Adipose tissue (tissue), 3 donors: ENCODE results near the gene PTDSS2. TPM values are rescaled to one million over a fixed set of nuclear protein-coding genes. Genes with fewer than 3 reads are reported as not detected.
"Not testable (repeated sequence)": the region's sequence is repeated elsewhere in the genome, so short reads cannot be mapped to it uniquely, and the experiment has no call there.

Source experiments
- H3K27ac ChIP-seq: one replicate; pipeline ENCODE4 v1.5.1; 2013; ENCODE audit warnings: low read depth, low read length
- WGBS, 3 donors: extraction: QIAGEN DNeasy Blood & Tissue Kit; methylation state at CpG; one replicate each; pipeline ENCODE4 v1.1.7; 2013; 5-methylcytosine and 5-hydroxymethylcytosine counted together
- polyA plus RNA-seq, 3 donors: library from polyadenylated mRNA; stranded (reverse); fragments of 200-250 nt; gene quantifications; one replicate each; pipeline ENCODE4 v1.2.3, GENCODE V29; 2013
- donor health status: healthy with polysubstance abuse.
- donor health status: Bipolar disorder and iron deficiency.
- donor health status: healthy.

Gene PTDSS2
- polyA plus RNA-seq, 3 donors: 18.1 to 23.4 (median 22.0) TPM

- WGBS, 3 donors: 82 to 86% (median 84%) methylated on average over 13 to 15 of the region's 15 CpGs
- no peak overlapping the region for H3K27ac ChIP-seq
Measured at GRCh38 chr11:412641-413119, 37.4 kb upstream of the PTDSS2 start.

- H3K27ac ChIP-seq: no peak overlapping the region
- 37 to 57% (median 40%) methylated on average over 13 of the region's 14 CpGs for WGBS, 3 donors
Measured at GRCh38 chr11:413120-414081, 36.7 kb upstream of the PTDSS2 start.

GRCh38 chr11:414318-414857, 35.7 kb upstream of the PTDSS2 start:
- WGBS, 3 donors: 28 to 63% (median 36%) methylated on average over 9 of the region's 9 CpGs
- no peak overlapping the region for H3K27ac ChIP-seq

GRCh38 chr11:415640-416041, 34.4 kb upstream of the PTDSS2 start:
- WGBS, 3 donors: 53 to 69% (median 67%) methylated on average over 5 of the region's 5 CpGs

GRCh38 chr11:416051-416756, 33.9 kb upstream of the PTDSS2 start:
- H3K27ac ChIP-seq: no peak overlapping the region
- WGBS, 3 donors: 7 to 9% (median 9%) methylated on average over 42 to 45 of the region's 45 CpGs

More at GRCh38 chr11:415640-416041, 34.4 kb upstream of the PTDSS2 start:
- H3K27ac ChIP-seq: no peak overlapping the region

- H3K27ac ChIP-seq: no peak overlapping the region
- WGBS, 3 donors: 2% methylated on average over 46 to 97 of the region's 97 CpGs
Measured at GRCh38 chr11:416757-417621, 33.1 kb upstream of the PTDSS2 start.

GRCh38 chr11:417652-418342, 32.3 kb upstream of the PTDSS2 start:
- no peak overlapping the region for H3K27ac ChIP-seq
- 57 to 68% (median 60%) methylated on average over 19 of the region's 19 CpGs for WGBS, 3 donors

- no peak overlapping the region for H3K27ac ChIP-seq
- 85 to 94% (median 86%) methylated on average over 29 to 30 of the region's 30 CpGs for WGBS, 3 donors
Measured at GRCh38 chr11:418343-419247, 31.5 kb upstream of the PTDSS2 start.

GRCh38 chr11:419248-420005, 30.7 kb upstream of the PTDSS2 start:
- H3K27ac ChIP-seq: no peak overlapping the region
- WGBS, 3 donors: 81 to 89% (median 86%) methylated on average over 20 of the region's 20 CpGs

- H3K27ac ChIP-seq: no peak overlapping the region
- 60 to 68% (median 60%) methylated on average over 70 to 71 of the region's 71 CpGs for WGBS, 3 donors
Measured at GRCh38 chr11:420054-420910, 29.8 kb upstream of the PTDSS2 start.

GRCh38 chr11:420911-421321, 29.2 kb upstream of the PTDSS2 start:
- no peak overlapping the region for H3K27ac ChIP-seq
- 79 to 90% (median 89%) methylated on average over 21 of the region's 21 CpGs for WGBS, 3 donors

GRCh38 chr11:422249-422656, 27.8 kb upstream of the PTDSS2 start:
- H3K27ac ChIP-seq: no peak overlapping the region
- WGBS, 3 donors: 82 to 85% (median 84%) methylated on average over 10 of the region's 10 CpGs

GRCh38 chr11:424232-424631, 25.8 kb upstream of the PTDSS2 start:
- WGBS, 3 donors: 90 to 92% (median 90%) methylated on average over 4 of the region's 4 CpGs
- H3K27ac ChIP-seq: no peak overlapping the region

GRCh38 chr11:424766-425165, 25.3 kb upstream of the PTDSS2 start:
- H3K27ac ChIP-seq: not testable (repeated sequence)
- WGBS, 3 donors: 56 to 76% (median 58%) methylated on average over 22 to 33 of the region's 45 CpGs

- no peak overlapping the region for H3K27ac ChIP-seq
- WGBS, 3 donors: 68 to 78% (median 73%) methylated on average over 4 of the region's 4 CpGs
Measured at GRCh38 chr11:425301-425700, 24.8 kb upstream of the PTDSS2 start.
